Measurements from ENCODE around the gene ASCC3.

Gene ASCC3

GRCh38 chr6:100512203-100512862 lies 368.8 kb downstream of the ASCC3 start:
- TF ChIP-seq TCF12 (IDR thresholded peaks at IDR 0.05; ENCODE audit: low read depth): no peak
- TF ChIP-seq NFIC (IDR thresholded peaks at IDR 0.05): peak; percentile 57; the same call in 1 of the 2 replicates
- peak; percentile 53; the same call in 1 of the 2 replicates for TF ChIP-seq TEAD4 (IDR thresholded peaks at IDR 0.05)

GRCh38 chr6:100509101-100509500 lies 372.0 kb downstream of the ASCC3 start:
- TF ChIP-seq EGR1 (IDR thresholded peaks at IDR 0.05) (no peak), CEBPB (IDR thresholded peaks at IDR 0.05) (no peak), NFIC (IDR thresholded peaks at IDR 0.05) (no peak), MAX (IDR thresholded peaks at IDR 0.05) (no peak), TCF12 (IDR thresholded peaks at IDR 0.05; ENCODE audit: low read depth) (no peak), YY1 (IDR thresholded peaks at IDR 0.05; ENCODE audit: low read depth) (no peak)

- TF ChIP-seq TCF12 (IDR thresholded peaks at IDR 0.05; ENCODE audit: low read depth): no peak
- no peak for TF ChIP-seq EGR1 (IDR thresholded peaks at IDR 0.05)
- TF ChIP-seq ZBTB7A (IDR thresholded peaks at IDR 0.05; ENCODE audit: low read depth): no peak
- TF ChIP-seq NFIC (IDR thresholded peaks at IDR 0.05): no peak
- no peak for TF ChIP-seq CREB1 (IDR thresholded peaks at IDR 0.05; ENCODE audit: low read depth)
- TF ChIP-seq TEAD4 (IDR thresholded peaks at IDR 0.05): no peak
- TF ChIP-seq REST (IDR thresholded peaks at IDR 0.05; ENCODE audit: low read depth): no peak
- TF ChIP-seq FOXM1 (IDR thresholded peaks at IDR 0.05; ENCODE audit: borderline replicate concordance, low read depth): no peak
- TF ChIP-seq YY1 (IDR thresholded peaks at IDR 0.05; ENCODE audit: low read depth): no peak
Measured at GRCh38 chr6:100506651-100507050, 374.5 kb downstream of the ASCC3 start.

GRCh38 chr6:100504786-100505737 lies 376.1 kb downstream of the ASCC3 start:
- TF ChIP-seq TCF12 (IDR thresholded peaks at IDR 0.05; ENCODE audit: low read depth): no peak
- TF ChIP-seq MAX (IDR thresholded peaks at IDR 0.05): peak; percentile 17; the same call in 1 of the 2 replicates
- TF ChIP-seq NFIC (IDR thresholded peaks at IDR 0.05): 0 out of 2 replicates have a peak, but pooled peaks have one; percentile 7
- 0 out of 2 replicates have a peak, but pooled peaks have one; percentile 1 for TF ChIP-seq RAD21 (IDR thresholded peaks at IDR 0.05; ENCODE audit: low read depth)
- peak; percentile 35; the same call in 1 of the 2 replicates for TF ChIP-seq TEAD4 (IDR thresholded peaks at IDR 0.05)

GRCh38 chr6:100503043-100503705 lies 378.0 kb downstream of the ASCC3 start:
- TF ChIP-seq TEAD4 (IDR thresholded peaks at IDR 0.05): no peak

- TF ChIP-seq EGR1 (IDR thresholded peaks at IDR 0.05): no peak
Measured at GRCh38 chr6:100493206-100493888, 387.8 kb downstream of the ASCC3 start.

- TF ChIP-seq EP300 (IDR thresholded peaks at IDR 0.05; ENCODE audit: borderline replicate concordance) (no peak), TAF1 (IDR thresholded peaks at IDR 0.05; ENCODE audit: low read depth) (no peak), NFIC (IDR thresholded peaks at IDR 0.05) (no peak), CEBPB (IDR thresholded peaks at IDR 0.05) (no peak), FOXM1 (IDR thresholded peaks at IDR 0.05; ENCODE audit: borderline replicate concordance, low read depth) (no peak), TEAD4 (IDR thresholded peaks at IDR 0.05) (no peak), CREB1 (IDR thresholded peaks at IDR 0.05; ENCODE audit: low read depth) (no peak), ZBTB7A (IDR thresholded peaks at IDR 0.05; ENCODE audit: low read depth) (no peak), TCF12 (IDR thresholded peaks at IDR 0.05; ENCODE audit: low read depth) (no peak), REST (IDR thresholded peaks at IDR 0.05; ENCODE audit: low read depth) (no peak), RAD21 (IDR thresholded peaks at IDR 0.05; ENCODE audit: low read depth) (no peak), EGR1 (IDR thresholded peaks at IDR 0.05) (no peak), YY1 (IDR thresholded peaks at IDR 0.05; ENCODE audit: low read depth) (no peak), USF1 (IDR thresholded peaks at IDR 0.05) (no peak)
Measured at GRCh38 chr6:100491952-100492670, 389.0 kb downstream of the ASCC3 start.
